ENCODE results near the gene OR6N2.

DNA sequence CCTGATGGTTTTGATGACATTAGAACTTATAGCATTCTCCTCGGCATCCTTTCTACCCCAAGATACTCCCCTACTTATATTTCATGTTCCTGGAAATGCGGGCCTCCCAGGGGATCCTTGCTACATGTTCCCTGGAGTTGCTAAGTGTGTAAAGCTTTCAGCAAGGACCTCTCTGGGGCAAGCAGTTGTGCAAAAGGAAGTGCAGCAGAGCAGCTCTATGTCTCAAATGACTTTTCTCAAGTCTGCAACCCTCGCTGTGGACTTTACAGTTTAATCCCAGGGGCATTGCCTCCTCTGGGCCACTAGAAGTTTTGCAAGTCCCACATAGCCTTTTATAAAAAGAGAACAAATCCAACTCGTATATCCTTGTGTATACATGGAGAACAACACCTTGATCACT is 29.3 kb upstream of the OR6N2 start:
- TF ChIP-seq, protein P1, sequence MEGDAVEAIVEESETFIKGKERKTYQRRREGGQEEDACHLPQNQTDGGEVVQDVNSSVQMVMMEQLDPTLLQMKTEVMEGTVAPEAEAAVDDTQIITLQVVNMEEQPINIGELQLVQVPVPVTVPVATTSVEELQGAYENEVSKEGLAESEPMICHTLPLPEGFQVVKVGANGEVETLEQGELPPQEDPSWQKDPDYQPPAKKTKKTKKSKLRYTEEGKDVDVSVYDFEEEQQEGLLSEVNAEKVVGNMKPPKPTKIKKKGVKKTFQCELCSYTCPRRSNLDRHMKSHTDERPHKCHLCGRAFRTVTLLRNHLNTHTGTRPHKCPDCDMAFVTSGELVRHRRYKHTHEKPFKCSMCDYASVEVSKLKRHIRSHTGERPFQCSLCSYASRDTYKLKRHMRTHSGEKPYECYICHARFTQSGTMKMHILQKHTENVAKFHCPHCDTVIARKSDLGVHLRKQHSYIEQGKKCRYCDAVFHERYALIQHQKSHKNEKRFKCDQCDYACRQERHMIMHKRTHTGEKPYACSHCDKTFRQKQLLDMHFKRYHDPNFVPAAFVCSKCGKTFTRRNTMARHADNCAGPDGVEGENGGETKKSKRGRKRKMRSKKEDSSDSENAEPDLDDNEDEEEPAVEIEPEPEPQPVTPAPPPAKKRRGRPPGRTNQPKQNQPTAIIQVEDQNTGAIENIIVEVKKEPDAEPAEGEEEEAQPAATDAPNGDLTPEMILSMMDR (IDR thresholded peaks at IDR 0.05; ENCODE audit: low read length) = no peak
- no peak for TF ChIP-seq EZH2phosphoT487 (IDR thresholded peaks at IDR 0.05; ENCODE audit: low read length)
